ENCODE data around the gene PDZD4.

PDZD4 gene

GRCh38 chrX:153804621-153805020 lies 25.7 kb downstream of the PDZD4 start:
- FAIRE-seq: no peak

GRCh38 chrX:153804100-153804595 lies 26.2 kb downstream of the PDZD4 start:
- no peak for FAIRE-seq

- no peak for FAIRE-seq
Observed at GRCh38 chrX:153803211-153804099, 26.9 kb downstream of the PDZD4 start.

- FAIRE-seq: no peak
Observed at GRCh38 chrX:153802513-153803045, 27.8 kb downstream of the PDZD4 start.

GRCh38 chrX:153801669-153802068 lies 28.7 kb downstream of the PDZD4 start:
- FAIRE-seq: no peak

GRCh38 chrX:153800746-153801145 lies 29.6 kb downstream of the PDZD4 start:
- FAIRE-seq: no peak

GRCh38 chrX:153800177-153800722 lies 30.1 kb downstream of the PDZD4 start:
- no peak for FAIRE-seq

GRCh38 chrX:153799326-153799725 lies 31.0 kb downstream of the PDZD4 start:
- FAIRE-seq: no peak

GRCh38 chrX:153797415-153798015 lies 32.8 kb downstream of the PDZD4 start:
- no peak for FAIRE-seq

- FAIRE-seq: no peak
Observed at GRCh38 chrX:153794897-153795816, 35.2 kb downstream of the PDZD4 start.

- peak; percentile 99 for FAIRE-seq
Observed at GRCh38 chrX:153794018-153794896, 36.1 kb downstream of the PDZD4 start, which contains the start of the genes IDH3G and SSR4. Gene IDH3G (minus strand): TSS chrX:153794375. CDS start chrX:153794326, 49 bp downstream. Gene SSR4 (plus strand): TSS chrX:153794668. CDS start chrX:153794688, 20 bp downstream.

GRCh38 chrX:153793291-153793690 lies 37.1 kb downstream of the PDZD4 start:
- FAIRE-seq: no peak

- FAIRE-seq: no peak
Observed at GRCh38 chrX:153792368-153792767, 38.0 kb downstream of the PDZD4 start.

- no peak for FAIRE-seq
Observed at GRCh38 chrX:153791104-153791852, 39.1 kb downstream of the PDZD4 start.

- no peak for FAIRE-seq
Observed at GRCh38 chrX:153789654-153790053, 40.7 kb downstream of the PDZD4 start.

GRCh38 chrX:153786669-153787068 lies 43.7 kb downstream of the PDZD4 start:
- no peak for FAIRE-seq

- no peak for FAIRE-seq
Observed at GRCh38 chrX:153784325-153784967, 45.9 kb downstream of the PDZD4 start.

GRCh38 chrX:153783378-153784013 lies 46.8 kb downstream of the PDZD4 start:
- FAIRE-seq: no peak

- FAIRE-seq: no peak
Observed at GRCh38 chrX:153782871-153783270, 47.5 kb downstream of the PDZD4 start.
